Type B pancreatic cell (in vitro differentiated cells): ENCODE measurements around the gene HMCN2. TPM values are rescaled to one million over a fixed set of nuclear protein-coding genes. Genes with fewer than 3 reads are reported as not detected.

Source experiments
- DNase-seq: peaks from one replicate; pipeline ENCODE4 v3.0.0; 2021; ENCODE audit warnings: mixed read lengths; ENCODE audit not compliant: unreplicated experiment; ENCODE audit errors: extremely low spot score
- H3K27ac Mint-ChIP-seq: 2 replicates; pipeline ENCODE4 v1.8.0; 2021; ENCODE audit warnings: mild to moderate bottlenecking, mixed read lengths
- H3K27me3 Mint-ChIP-seq: 2 replicates; pipeline ENCODE4 v1.8.0; 2021; ENCODE audit warnings: mixed read lengths
- H3K36me3 Mint-ChIP-seq: 2 replicates; pipeline ENCODE4 v1.8.0; 2021; ENCODE audit warnings: mixed read lengths
- H3K4me1 Mint-ChIP-seq: one replicate; pipeline ENCODE4 v1.8.0; 2021; ENCODE audit warnings: mixed read lengths; ENCODE audit not compliant: unreplicated experiment
- H3K4me3 Mint-ChIP-seq: 2 replicates; pipeline ENCODE4 v1.8.0; 2021; ENCODE audit warnings: mild to moderate bottlenecking, mixed read lengths
- H3K9me3 Mint-ChIP-seq: 2 replicates; pipeline ENCODE4 v1.8.0; 2021; ENCODE audit warnings: mixed read lengths
- total RNA-seq: library from RNA; stranded (reverse); gene quantifications from 2 replicates; pipeline ENCODE4 v1.2.1, GENCODE V29; 2021; ENCODE audit warnings: low replicate concordance
- TF ChIP-seq, protein P1 (sequence below): fragments of 200-600 bp; sonication (generic); conservative IDR thresholded peaks from 2 replicates; pipeline ENCODE4 v1.5.0; 2021; ENCODE audit warnings: antibody characterized with exemption, mild to moderate bottlenecking

HMCN2 gene
- total RNA-seq, 1 donor from 2014 or later: 0.12 TPM

DNA sequence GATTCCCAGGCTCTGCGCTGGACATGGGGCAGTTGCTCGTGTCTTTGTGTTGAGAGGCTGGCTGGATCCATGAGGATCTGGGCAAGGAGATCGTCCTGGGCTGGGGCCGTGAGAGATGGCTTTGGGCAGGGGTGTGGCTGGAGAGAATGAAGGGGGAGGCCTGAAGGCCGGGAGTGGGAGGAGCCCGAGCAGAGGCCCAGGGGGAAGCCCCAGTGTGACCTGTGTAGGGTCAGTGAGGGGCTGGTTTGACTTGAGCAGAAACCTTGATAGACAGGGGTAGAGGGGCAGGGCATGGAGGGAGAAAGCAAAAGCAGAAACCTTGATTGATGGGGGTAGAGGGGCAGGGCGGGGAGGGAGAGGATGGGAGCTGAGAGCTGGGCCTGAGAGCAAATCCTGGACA is 124.8 kb downstream of the HMCN2 start:
- Mint-ChIP-seq H3K9me3 (no peaks in the 10 kb centered on the region), H3K4me3 (no peak overlapping the region), H3K27ac (no peak overlapping the region), H3K27me3 (no peaks in the 10 kb centered on the region), H3K4me1 (peaks cover 9% of the 10 kb centered on the region), H3K36me3 (no peaks in the 10 kb centered on the region)
- DNase-seq: no peak
- TF ChIP-seq, protein P1, sequence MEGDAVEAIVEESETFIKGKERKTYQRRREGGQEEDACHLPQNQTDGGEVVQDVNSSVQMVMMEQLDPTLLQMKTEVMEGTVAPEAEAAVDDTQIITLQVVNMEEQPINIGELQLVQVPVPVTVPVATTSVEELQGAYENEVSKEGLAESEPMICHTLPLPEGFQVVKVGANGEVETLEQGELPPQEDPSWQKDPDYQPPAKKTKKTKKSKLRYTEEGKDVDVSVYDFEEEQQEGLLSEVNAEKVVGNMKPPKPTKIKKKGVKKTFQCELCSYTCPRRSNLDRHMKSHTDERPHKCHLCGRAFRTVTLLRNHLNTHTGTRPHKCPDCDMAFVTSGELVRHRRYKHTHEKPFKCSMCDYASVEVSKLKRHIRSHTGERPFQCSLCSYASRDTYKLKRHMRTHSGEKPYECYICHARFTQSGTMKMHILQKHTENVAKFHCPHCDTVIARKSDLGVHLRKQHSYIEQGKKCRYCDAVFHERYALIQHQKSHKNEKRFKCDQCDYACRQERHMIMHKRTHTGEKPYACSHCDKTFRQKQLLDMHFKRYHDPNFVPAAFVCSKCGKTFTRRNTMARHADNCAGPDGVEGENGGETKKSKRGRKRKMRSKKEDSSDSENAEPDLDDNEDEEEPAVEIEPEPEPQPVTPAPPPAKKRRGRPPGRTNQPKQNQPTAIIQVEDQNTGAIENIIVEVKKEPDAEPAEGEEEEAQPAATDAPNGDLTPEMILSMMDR: no peak

GRCh38 chr9:130390986-130391385 is 125.4 kb downstream of the HMCN2 start:
- Mint-ChIP-seq H3K27me3 (no peaks in the 10 kb centered on the region), H3K9me3 (no peaks in the 10 kb centered on the region), H3K36me3 (no peaks in the 10 kb centered on the region), H3K4me1 (peaks cover 9% of the 10 kb centered on the region), H3K4me3 (no peak overlapping the region), H3K27ac (no peak overlapping the region)
- TF ChIP-seq, protein P1: no peak
- no peak for DNase-seq

GRCh38 chr9:130391866-130392265 is 126.3 kb downstream of the HMCN2 start:
- H3K27ac Mint-ChIP-seq: no peak overlapping the region
- H3K9me3 Mint-ChIP-seq: no peaks in the 10 kb centered on the region
- H3K4me1 Mint-ChIP-seq: peaks cover 9% of the 10 kb centered on the region
- no peaks in the 10 kb centered on the region for H3K36me3 Mint-ChIP-seq
- no peak overlapping the region for H3K4me3 Mint-ChIP-seq
- H3K27me3 Mint-ChIP-seq: no peaks in the 10 kb centered on the region
- TF ChIP-seq, protein P1: no peak
- no peak for DNase-seq

- H3K27ac Mint-ChIP-seq: no peak overlapping the region
- H3K4me1 Mint-ChIP-seq: peaks cover 9% of the 10 kb centered on the region
- H3K36me3 Mint-ChIP-seq: no peaks in the 10 kb centered on the region
- no peaks in the 10 kb centered on the region for H3K27me3 Mint-ChIP-seq
- TF ChIP-seq, protein P1: no peak
- H3K9me3 Mint-ChIP-seq: no peaks in the 10 kb centered on the region
- DNase-seq: no peak
- H3K4me3 Mint-ChIP-seq: no peak overlapping the region
These were observed 128.1 kb downstream of the HMCN2 start for GRCh38 chr9:130393681-130394071.

DNA sequence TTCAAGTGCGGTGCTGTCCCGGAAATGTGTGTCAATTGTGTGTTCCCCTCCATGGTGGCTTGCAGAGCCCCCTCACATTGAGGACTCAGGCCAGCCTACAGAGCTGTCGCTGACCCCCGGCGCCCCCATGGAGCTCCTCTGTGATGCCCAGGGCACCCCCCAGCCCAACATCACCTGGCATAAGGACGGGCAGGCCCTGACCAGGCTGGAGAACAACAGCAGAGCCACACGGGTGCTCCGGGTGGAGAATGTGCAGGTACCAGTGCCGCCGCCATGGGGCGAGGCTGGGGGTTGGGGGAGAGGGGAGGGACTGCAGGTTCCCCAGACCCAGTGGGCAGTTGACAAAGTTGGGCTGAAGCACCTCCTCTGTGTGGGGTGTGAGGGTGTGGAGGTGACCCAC is 128.8 kb downstream of the HMCN2 start:
- TF ChIP-seq, protein P1: no peak
- no peaks in the 10 kb centered on the region for H3K9me3 Mint-ChIP-seq
- DNase-seq: no peak
- H3K27ac Mint-ChIP-seq: no peak overlapping the region
- H3K36me3 Mint-ChIP-seq: no peaks in the 10 kb centered on the region
- peaks cover 9% of the 10 kb centered on the region for H3K4me1 Mint-ChIP-seq
- no peaks in the 10 kb centered on the region for H3K27me3 Mint-ChIP-seq
- H3K4me3 Mint-ChIP-seq: no peak overlapping the region
